Stomach (tissue), 4 donors: ENCODE data around the gene SGTB.

Experiments used
- CTCF ChIP-seq, 7 experiments: fragments of 450-650 bp in 4 of 7; fragments of 200-600 bp in 3 of 7; sonication (generic) in 3 of 7; IDR thresholded peaks; one replicate each; pipeline ENCODE4 v1.5.1; 2016 to 2019; ENCODE audit warnings: antibody characterized with exemption in 7 of 7, control low read depth in 2 of 7, mild to moderate bottlenecking in 1 of 7
- POLR2A ChIP-seq, 4 donors: fragments of 450-650 bp; IDR thresholded peaks; one replicate each; pipeline ENCODE4 v1.6.1; 2016; ENCODE audit warnings: antibody characterized with exemption in 4 of 4, control low read depth in 2 of 4, mild to moderate bottlenecking in 1 of 4, moderate library complexity in 1 of 4

GRCh38 chr5:65771266-65771665 lies 49.4 kb upstream of the SGTB start:
- TF ChIP-seq POLR2A (IDR thresholded peaks at IDR 0.05): no peak
- TF ChIP-seq CTCF (IDR thresholded peaks at IDR 0.05): no peak
